ENCODE results near the gene HRC. TPM values are rescaled to one million over a fixed set of nuclear protein-coding genes. Genes with fewer than 3 reads are reported as not detected.

Gene HRC
- total and polyA plus RNA-seq, 2 donors (not counting 3 experiments of a cell fraction or from before 2014, with no cell fraction given) = not detected

DNA sequence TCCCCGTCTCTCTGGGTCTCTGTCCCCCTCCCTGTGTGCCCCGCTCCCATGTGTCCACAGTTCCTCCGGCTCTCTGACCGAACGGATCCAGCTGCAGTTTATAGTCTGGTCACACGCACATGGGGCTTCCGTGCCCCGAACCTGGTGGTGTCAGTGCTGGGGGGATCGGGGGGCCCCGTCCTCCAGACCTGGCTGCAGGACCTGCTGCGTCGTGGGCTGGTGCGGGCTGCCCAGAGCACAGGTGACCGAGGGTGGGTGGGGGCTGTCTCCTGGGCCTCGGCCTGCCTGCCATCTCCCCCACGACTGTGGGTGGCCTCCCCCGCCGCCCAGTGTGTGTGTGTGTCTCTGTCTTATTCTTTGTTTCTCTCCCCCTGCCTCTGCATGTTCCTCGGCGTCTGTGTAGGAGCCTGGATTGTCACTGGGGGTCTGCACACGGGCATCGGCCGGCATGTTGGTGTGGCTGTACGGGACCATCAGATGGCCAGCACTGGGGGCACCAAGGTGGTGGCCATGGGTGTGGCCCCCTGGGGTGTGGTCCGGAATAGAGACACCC is 12.7 kb upstream of the HRC start:
- H3K4me1 ChIP-seq (ENCODE audit: control insufficient read depth, extremely low read depth, insufficient read depth, low read length) = peaks cover 12% of the 10 kb centered on the region
- no peak overlapping the region for H2AFZ ChIP-seq (ENCODE audit: low read depth, low read length)
- H3K9ac ChIP-seq (replicated peaks; ENCODE audit: extremely low read depth, insufficient read depth, low read length) = no peak overlapping the region
- no peaks in the 10 kb centered on the region for H3K9me1 ChIP-seq (replicated peaks; ENCODE audit: control insufficient read depth, extremely low read depth, insufficient read depth, low read length)
- no peak overlapping the region for H3K4me2 ChIP-seq (ENCODE audit: insufficient read depth, low read length)
- dilution Hi-C loops (cut with MboI; ENCODE audit: extremely low pct_ligation_motif_present, low sequenced_read_pairs) (no loop called here), intact Hi-C loops (cut with micrococcal nuclease) (no loop called here)
- H3K9me3 ChIP-seq (replicated peaks; ENCODE audit: control insufficient read depth, insufficient read depth, low read length) = no peaks in the 10 kb centered on the region
- TF ChIP-seq POLR2A (IDR thresholded peaks at IDR 0.05; ENCODE audit: low read depth, low read length) (no peak), MYC (IDR thresholded peaks at IDR 0.05; ENCODE audit: low read depth, low read length) (no peak), JUN (IDR thresholded peaks at IDR 0.05; ENCODE audit: borderline replicate concordance, insufficient read depth, insufficient read length, low read depth) (no peak), FOS (IDR thresholded peaks at IDR 0.05; ENCODE audit: borderline replicate concordance, insufficient read depth, low read length) (no peak), EZH2 (IDR thresholded peaks at IDR 0.05; ENCODE audit: borderline replicate concordance, low read depth, low read length, severe bottlenecking) (no peak), GATA2 (IDR thresholded peaks at IDR 0.05; ENCODE audit: insufficient read depth, insufficient read length, low read depth, low read length) (no peak), POLR2AphosphoS5 (IDR thresholded peaks at IDR 0.05; ENCODE audit: insufficient read depth, low read depth, low read length) (no peak)
- TF ChIP-seq, protein P1, sequence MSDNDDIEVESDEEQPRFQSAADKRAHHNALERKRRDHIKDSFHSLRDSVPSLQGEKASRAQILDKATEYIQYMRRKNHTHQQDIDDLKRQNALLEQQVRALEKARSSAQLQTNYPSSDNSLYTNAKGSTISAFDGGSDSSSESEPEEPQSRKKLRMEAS (IDR thresholded peaks at IDR 0.05; ENCODE audit: insufficient read depth, insufficient read length) = no peak
- TF ChIP-seq, protein P2, sequence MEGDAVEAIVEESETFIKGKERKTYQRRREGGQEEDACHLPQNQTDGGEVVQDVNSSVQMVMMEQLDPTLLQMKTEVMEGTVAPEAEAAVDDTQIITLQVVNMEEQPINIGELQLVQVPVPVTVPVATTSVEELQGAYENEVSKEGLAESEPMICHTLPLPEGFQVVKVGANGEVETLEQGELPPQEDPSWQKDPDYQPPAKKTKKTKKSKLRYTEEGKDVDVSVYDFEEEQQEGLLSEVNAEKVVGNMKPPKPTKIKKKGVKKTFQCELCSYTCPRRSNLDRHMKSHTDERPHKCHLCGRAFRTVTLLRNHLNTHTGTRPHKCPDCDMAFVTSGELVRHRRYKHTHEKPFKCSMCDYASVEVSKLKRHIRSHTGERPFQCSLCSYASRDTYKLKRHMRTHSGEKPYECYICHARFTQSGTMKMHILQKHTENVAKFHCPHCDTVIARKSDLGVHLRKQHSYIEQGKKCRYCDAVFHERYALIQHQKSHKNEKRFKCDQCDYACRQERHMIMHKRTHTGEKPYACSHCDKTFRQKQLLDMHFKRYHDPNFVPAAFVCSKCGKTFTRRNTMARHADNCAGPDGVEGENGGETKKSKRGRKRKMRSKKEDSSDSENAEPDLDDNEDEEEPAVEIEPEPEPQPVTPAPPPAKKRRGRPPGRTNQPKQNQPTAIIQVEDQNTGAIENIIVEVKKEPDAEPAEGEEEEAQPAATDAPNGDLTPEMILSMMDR (IDR thresholded peaks at IDR 0.05; ENCODE audit: extremely low read depth in 1 of 2, insufficient read depth in 1 of 2, low read depth in 1 of 2, low read length in 2 of 2) = no peak
- H3K36me3 ChIP-seq (ENCODE audit: control insufficient read depth in 2 of 2, extremely low read depth in 1 of 2, insufficient read depth in 2 of 2, low read length in 2 of 2) = peaks cover 0 to 11% of the 10 kb centered on the region in 2 experiments
- no peak overlapping the region for H3K27ac ChIP-seq (ENCODE audit: insufficient read depth, low read depth, low read length)
- H3K79me2 ChIP-seq (ENCODE audit: control insufficient read depth, insufficient read depth, low read length) = no peaks in the 10 kb centered on the region
- FAIRE-seq (no peak), DNase-seq (ENCODE audit: low read depth, low spot score) (no peak)
- CTCF ChIA-PET = interaction anchor here (1.8 kb wide), 1 partner anchor 30 kb away, joined by 11 read pairs; no protein-coding TSS in a partner anchor
- H3K27me3 ChIP-seq (ENCODE audit: control insufficient read depth in 2 of 2, insufficient read depth in 2 of 2, low read length in 2 of 2) = no peaks in the 10 kb centered on the region
- H4K20me1 ChIP-seq (replicated peaks; ENCODE audit: control insufficient read depth, extremely low read depth, insufficient read depth, low read length) = no peaks in the 10 kb centered on the region
- no TSS peak for BruUV-seq (replicated peaks)
- POLR2A ChIA-PET = no interaction called here
- H3K4me3 ChIP-seq (replicated peaks in 1 of 3; ENCODE audit: insufficient read depth in 1 of 3, low read depth in 1 of 3, low read length in 3 of 3) = no peak overlapping the region

All from endothelial cell of umbilical vein (primary cell).